GM21423 (cell line): ENCODE measurements around the gene CA5A.
"Not testable (repeated sequence)": the region's sequence is repeated elsewhere in the genome, so short reads cannot be mapped to it uniquely, and the experiment has no call there.

Source experiments
- ATAC-seq: cut with Tn5 transposase; IDR thresholded peaks from one replicate; pipeline ENCODE4 v1.9.1; 2021; ENCODE audit warnings: mild to moderate bottlenecking, moderate library complexity; ENCODE audit not compliant: unreplicated experiment

CA5A gene

DNA sequence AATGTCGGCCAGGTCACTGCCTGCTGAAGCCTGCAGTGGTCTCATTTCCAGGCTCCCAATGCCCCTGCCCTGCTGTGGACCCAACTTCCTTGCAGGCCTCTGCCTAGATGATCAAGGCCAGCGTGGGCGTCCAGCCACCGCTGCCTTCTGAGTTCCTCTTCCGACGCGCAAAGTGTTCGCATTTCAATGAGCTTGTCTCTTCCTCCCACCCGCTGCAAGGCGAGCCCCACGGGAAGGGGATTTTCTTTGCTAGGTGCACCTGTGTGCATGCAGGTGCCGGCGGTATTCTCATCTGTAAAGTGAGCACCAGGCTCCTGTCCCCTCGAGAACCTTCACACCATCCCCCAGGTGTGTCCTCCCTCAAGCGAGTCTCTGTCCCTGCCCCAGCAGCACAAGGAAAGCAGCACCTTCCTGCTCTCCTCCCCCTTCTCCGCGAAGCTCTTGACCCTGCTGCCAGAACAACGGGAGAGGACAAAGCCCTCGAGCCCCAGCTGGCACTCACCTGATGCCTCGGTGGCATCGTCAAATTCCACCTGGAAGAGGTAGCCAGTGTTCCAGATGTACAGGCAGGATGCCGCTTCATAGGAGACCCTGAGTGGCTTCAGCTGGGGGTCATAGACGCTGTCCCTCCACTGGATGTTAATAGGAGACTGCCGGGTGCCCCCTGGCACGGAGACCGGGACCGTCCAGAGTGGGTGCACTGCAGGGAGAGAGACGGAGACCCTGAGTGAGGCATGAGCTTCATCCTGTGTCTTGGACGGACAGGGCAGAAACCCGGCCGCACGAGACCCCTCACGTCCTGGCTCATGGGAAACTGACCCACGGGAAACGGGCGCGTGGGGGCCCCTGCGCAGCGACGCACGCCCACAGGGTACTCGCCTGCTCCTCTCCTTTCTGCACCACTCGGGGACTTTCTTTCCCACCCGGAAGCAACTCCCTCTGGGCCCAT, 9.8 kb downstream of the CA5A start:
- ATAC-seq: no peak

- no peak for ATAC-seq
Measured at GRCh38 chr16:87924811-87925670, 11.3 kb downstream of the CA5A start.

DNA sequence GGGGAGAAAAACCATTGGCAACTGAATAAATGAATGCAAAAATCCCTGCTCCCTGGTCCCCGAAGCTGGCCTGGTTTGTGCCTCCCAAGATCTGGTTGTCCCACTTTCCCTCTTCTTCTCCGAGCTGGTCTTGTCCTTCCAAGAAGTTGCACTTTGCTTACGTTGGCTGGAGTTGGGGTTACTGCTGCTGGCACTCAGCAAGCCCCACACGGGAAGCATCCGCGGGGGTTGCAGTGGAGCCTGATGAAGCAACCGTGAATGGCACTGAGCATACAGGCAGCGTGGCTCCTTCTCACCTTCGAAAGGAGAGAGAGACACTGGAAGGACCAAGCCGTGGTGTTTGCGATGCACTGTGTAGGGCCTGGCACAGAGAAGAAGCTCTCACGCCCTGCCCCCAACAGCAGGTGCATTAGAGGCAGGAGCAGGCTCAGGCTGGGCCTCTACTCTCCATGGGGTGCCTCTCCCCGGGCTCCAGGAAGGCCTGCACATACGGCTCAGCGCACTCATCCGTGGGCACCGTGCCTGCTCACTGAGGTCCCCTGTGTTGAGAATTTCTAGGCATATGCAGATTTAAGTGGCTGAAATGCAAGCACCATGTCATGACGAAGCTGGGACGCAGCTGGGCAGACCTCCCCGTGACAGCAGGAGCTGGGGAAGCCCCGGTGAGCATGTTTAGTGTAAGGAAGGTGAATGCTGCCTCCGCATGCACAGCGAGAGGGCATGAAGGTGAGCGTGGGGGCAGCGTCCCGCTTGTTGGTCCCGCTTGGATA, 12.1 kb downstream of the CA5A start:
- no peak for ATAC-seq

GRCh38 chr16:87922250-87922871, 14.0 kb downstream of the CA5A start:
- no peak for ATAC-seq

DNA sequence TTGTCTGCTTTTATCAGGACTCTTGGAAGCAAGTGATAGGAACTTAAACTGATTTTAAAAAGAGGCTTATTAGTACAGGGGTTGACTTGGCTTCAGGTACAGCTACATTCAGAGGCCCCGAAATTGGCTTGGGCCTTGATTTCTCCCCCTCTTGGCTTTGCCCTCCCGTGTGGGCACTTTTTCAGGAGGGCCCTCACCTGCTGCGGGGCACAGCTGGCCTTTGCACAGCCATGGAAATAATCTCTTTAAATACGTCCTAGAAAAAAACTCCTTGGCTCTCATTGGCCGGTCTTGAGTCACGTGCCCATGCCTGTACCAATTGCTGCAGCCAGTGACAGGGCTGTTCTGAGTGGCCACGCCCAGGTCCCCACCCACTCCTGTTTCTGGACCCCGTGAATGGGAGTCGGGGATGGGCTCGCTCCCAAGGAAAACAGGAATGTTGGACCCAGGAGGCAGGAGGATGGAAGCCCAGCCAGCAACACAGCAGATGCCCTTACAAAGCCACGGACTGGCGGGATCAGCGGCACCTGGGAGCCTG, 15.0 kb downstream of the CA5A start:
- no peak for ATAC-seq

DNA sequence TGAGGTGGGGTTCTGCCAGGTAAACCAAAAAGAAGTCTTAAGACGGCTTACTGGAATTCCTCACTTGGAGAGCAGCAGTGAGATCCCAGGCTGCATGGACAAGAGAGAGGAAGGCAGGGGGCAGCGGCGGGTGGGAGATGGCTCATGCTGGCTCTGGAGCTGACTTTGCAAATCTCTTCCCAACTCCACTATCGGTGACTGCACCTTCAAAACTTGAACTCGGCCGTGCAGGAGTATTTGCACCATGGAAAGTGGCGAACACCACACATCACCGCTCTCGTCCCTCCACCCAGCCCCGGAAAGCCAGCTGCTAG, 16.7 kb downstream of the CA5A start:
- no peak for ATAC-seq

GRCh38 chr16:87918866-87919680, 17.3 kb downstream of the CA5A start:
- no peak for ATAC-seq

DNA sequence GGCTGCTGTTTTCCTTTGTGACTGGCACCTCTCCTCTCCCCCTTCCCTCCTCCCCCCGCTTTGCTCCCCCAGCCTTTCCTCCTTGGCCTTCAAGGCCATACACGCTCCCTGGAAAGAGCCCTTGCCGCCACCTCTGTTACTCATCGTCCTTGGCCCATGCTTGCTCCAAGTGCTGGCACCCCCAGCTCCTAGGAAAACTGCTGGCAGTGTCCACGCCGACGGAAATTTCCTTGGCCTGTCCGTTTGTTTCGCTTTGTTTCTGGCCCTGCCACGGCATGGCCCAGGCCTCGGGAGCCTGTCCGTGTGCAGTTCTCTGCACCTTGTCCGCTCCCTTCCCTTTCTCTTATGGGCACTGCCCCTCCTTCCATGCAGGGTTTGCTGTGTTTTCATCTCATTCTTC, 18.0 kb downstream of the CA5A start:
- ATAC-seq: no peak

DNA sequence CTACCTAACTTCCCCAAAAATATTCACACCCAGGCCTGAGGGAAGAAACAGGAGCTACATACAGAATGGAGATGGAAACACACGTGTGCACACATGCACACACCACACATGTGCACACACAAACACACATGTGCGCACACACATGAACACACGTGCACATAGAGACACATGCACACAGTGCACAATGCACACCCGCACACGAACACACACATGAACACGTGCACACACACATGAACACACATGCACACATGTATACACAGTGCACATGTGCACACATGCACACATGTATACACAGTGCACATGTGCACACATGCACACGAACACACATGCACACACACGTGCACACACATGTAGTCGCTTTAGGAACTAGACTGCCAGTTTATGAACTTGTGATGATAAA, 18.8 kb downstream of the CA5A start:
- ATAC-seq: no peak

GRCh38 chr16:87914812-87915211, 21.5 kb downstream of the CA5A start:
- no peak for ATAC-seq

GRCh38 chr16:87914021-87914725, 22.2 kb downstream of the CA5A start:
- ATAC-seq: not testable (repeated sequence)

DNA sequence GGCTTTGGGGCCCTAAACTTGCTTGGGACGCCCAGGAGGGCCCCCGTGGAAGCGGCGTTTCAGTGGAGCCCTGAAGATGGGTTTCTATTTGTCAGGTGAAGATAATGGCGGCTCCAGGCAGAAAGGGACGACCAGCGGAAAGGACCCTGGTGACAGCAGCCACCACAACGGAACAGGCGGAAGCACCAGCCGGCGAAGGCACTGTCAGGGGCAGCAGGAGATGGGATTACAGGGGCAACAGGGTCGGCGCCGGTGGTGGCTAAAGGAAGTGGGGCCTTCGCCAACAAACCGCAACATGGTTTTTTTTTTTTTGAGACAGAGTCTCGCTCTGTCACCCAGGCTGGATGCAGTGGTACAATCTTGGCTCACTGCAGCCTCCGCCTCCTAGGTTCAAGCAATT, 23.6 kb downstream of the CA5A start:
- not testable (repeated sequence) for ATAC-seq

GRCh38 chr16:87911106-87911763, 25.1 kb downstream of the CA5A start:
- ATAC-seq: not testable (repeated sequence)

- ATAC-seq: peak; percentile 83
Measured at GRCh38 chr16:87909203-87909935, 27.0 kb downstream of the CA5A start.

DNA sequence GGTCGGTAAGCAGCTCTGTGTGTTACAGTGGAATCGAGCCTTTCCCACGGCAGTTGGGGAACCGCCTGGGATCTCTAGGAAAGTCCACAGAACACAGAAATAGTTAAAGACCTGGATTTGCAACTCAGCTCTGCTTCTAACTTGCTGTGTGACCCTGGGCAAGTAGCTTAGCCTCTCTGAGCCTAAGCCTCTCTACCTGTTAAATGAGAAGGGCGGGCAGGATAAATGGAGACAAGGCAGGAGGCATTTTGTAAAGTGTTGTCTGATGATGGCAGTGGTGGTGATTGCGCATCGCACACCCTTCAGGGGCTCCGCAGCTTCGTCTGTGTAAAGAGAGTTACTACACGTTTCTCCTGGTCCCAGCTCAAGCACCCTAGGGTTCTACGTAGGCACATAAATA, 28.2 kb downstream of the CA5A start:
- not testable (repeated sequence) for ATAC-seq

DNA sequence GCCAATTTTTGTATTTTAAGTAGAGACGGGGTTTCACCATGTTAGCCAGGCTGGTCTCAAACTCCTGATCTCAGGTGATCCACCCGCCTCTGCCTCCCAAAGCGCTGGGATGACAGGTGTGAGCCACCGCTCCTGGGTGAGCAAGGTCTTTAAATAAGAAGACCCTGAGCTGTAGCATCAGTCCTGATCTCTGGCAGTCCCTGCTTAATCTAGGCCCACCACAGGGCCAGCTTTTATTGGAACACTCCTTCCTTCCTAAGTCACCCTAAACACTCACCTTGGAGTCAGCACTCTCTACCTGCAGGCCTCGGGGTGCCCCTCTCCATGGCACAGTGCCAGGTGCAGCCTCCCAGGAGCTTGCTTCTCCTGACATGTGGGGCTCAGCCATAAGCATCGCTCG, 30.8 kb downstream of the CA5A start:
- not testable (repeated sequence) for ATAC-seq

DNA sequence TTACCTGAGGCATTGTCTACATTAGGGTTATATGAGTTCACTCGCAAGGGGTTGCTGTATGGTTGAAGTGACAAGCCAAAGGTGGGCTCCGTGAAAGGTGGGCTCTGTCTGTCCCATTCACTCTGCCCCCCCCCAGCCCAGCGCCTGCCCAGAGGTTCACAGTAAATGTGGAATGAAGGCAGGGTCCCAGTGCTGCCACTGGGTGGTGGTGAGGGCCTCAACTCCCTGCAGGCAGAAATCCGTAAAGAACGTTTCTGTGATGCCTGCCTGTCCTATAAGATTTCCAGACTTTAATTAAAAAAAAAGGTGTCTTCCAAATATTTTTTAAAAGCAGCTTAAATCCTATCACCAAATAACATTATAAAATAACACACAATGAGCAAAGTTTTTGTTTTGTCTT, 31.4 kb downstream of the CA5A start:
- ATAC-seq: not testable (repeated sequence)

- not testable (repeated sequence) for ATAC-seq
Measured at GRCh38 chr16:87900489-87900888, 35.8 kb downstream of the CA5A start.
